Effector memory CD8-positive, alpha-beta T cell (primary cell): ENCODE results near the gene MYOM1.

Experiments
- ATAC-seq: fragments of 150-1000 bp; cut with Tn5 transposase; replicated peaks from 2 replicates; pipeline ENCODE4 v1.10.0; 2021; ENCODE audit warnings: mild to moderate bottlenecking, moderate library complexity
- DNase-seq, 3 experiments: peaks; one replicate each; pipeline ENCODE4 v3.0.0; 2021
- H3K27ac Mint-ChIP-seq, 2 donors: one replicate each; pipeline ENCODE4 v1.8.0; 2022; ENCODE audit warnings: mild to moderate bottlenecking in 2 of 2, mixed read lengths in 2 of 2, moderate library complexity in 2 of 2
- H3K27me3 Mint-ChIP-seq, 2 donors: one replicate each; pipeline ENCODE4 v1.8.0; 2022; ENCODE audit warnings: mixed read lengths in 2 of 2
- H3K36me3 Mint-ChIP-seq: one replicate; pipeline ENCODE4 v1.8.0; 2022; ENCODE audit warnings: mild to moderate bottlenecking, moderate library complexity, mixed read lengths; ENCODE audit not compliant: insufficient read depth
- H3K4me1 Mint-ChIP-seq, 2 donors: one replicate each; pipeline ENCODE4 v1.8.0; 2022; ENCODE audit warnings: low read depth in 2 of 2, mixed read lengths in 2 of 2
- H3K4me3 Mint-ChIP-seq, 2 donors: one replicate each; pipeline ENCODE4 v1.8.0; 2022; ENCODE audit warnings: mild to moderate bottlenecking in 2 of 2, mixed read lengths in 2 of 2, moderate library complexity in 2 of 2
- H3K9me3 Mint-ChIP-seq, 2 donors: one replicate each; pipeline ENCODE4 v1.8.0; 2022; ENCODE audit warnings: mixed read lengths in 2 of 2

MYOM1 gene

GRCh38 chr18:3256693-3257626, 37.2 kb upstream of the MYOM1 start:
- ATAC-seq, result no peak
- peaks cover 68% of the 10 kb centered on the region for H3K36me3 Mint-ChIP-seq
- DNase-seq, result no peak
- no peaks in the 10 kb centered on the region for H3K27me3 Mint-ChIP-seq
- H3K4me3 Mint-ChIP-seq, result peak overlapping the region in 1 of 2 donors; percentile 25
- H3K27ac Mint-ChIP-seq, result peak overlapping the region; percentile 77 to 83
- no peaks in the 10 kb centered on the region for H3K9me3 Mint-ChIP-seq
- peaks cover 46 to 74% of the 10 kb centered on the region in 2 donors for H3K4me1 Mint-ChIP-seq

GRCh38 chr18:3255611-3256165, 35.9 kb upstream of the MYOM1 start:
- Mint-ChIP-seq H3K9me3 (no peaks in the 10 kb centered on the region), H3K4me3 (peak overlapping the region in 1 of 2 donors; percentile 12), H3K36me3 (peaks cover 58% of the 10 kb centered on the region), H3K4me1 (peaks cover 49 to 78% of the 10 kb centered on the region in 2 donors), H3K27ac (peak overlapping the region; percentile 77 to 78), H3K27me3 (no peaks in the 10 kb centered on the region)
- ATAC-seq (no peak), DNase-seq (no peak)

GRCh38 chr18:3254725-3255124, 35.0 kb upstream of the MYOM1 start:
- DNase-seq (no peak), ATAC-seq (no peak)
- Mint-ChIP-seq H3K4me1 (peaks cover 47 to 79% of the 10 kb centered on the region in 2 donors), H3K4me3 (peak overlapping the region in 1 of 2 donors; percentile 17), H3K36me3 (peaks cover 67% of the 10 kb centered on the region), H3K27me3 (no peaks in the 10 kb centered on the region), H3K27ac (peak overlapping the region; percentile 78 to 86), H3K9me3 (no peaks in the 10 kb centered on the region)

GRCh38 chr18:3252843-3253242, 33.1 kb upstream of the MYOM1 start:
- Mint-ChIP-seq H3K4me1 (peaks cover 41 to 73% of the 10 kb centered on the region in 2 donors), H3K4me3 (peak overlapping the region; percentile 57 to 78), H3K36me3 (peaks cover 74% of the 10 kb centered on the region), H3K27ac (peak overlapping the region; percentile 77 to 86), H3K9me3 (no peaks in the 10 kb centered on the region), H3K27me3 (no peaks in the 10 kb centered on the region)
- no peak for DNase-seq
- no peak for ATAC-seq

GRCh38 chr18:3251963-3252277, 32.2 kb upstream of the MYOM1 start:
- DNase-seq, result no peak
- H3K4me3 Mint-ChIP-seq, result peak overlapping the region; percentile 63 to 78
- peak overlapping the region; percentile 26 to 86 for H3K27ac Mint-ChIP-seq
- no peak for ATAC-seq
- H3K36me3 Mint-ChIP-seq, result peaks cover 74% of the 10 kb centered on the region
- no peaks in the 10 kb centered on the region for H3K9me3 Mint-ChIP-seq
- no peaks in the 10 kb centered on the region for H3K27me3 Mint-ChIP-seq
- H3K4me1 Mint-ChIP-seq, result peaks cover 43 to 66% of the 10 kb centered on the region in 2 donors

- DNase-seq (no peak), ATAC-seq (no peak)
- H3K9me3 Mint-ChIP-seq, result no peaks in the 10 kb centered on the region
- peaks cover 43 to 62% of the 10 kb centered on the region in 2 donors for H3K4me1 Mint-ChIP-seq
- no peaks in the 10 kb centered on the region for H3K27me3 Mint-ChIP-seq
- peaks cover 70% of the 10 kb centered on the region for H3K36me3 Mint-ChIP-seq
- H3K4me3 Mint-ChIP-seq, result peak overlapping the region; percentile 63 to 78
- H3K27ac Mint-ChIP-seq, result peak overlapping the region; percentile 26 to 86
Observed at GRCh38 chr18:3251249-3251962, 31.6 kb upstream of the MYOM1 start.

- peaks cover 46 to 63% of the 10 kb centered on the region in 2 donors for H3K4me1 Mint-ChIP-seq
- H3K36me3 Mint-ChIP-seq, result peaks cover 66% of the 10 kb centered on the region
- peak overlapping the region; percentile 96 to 97 for H3K27ac Mint-ChIP-seq
- H3K27me3 Mint-ChIP-seq, result no peaks in the 10 kb centered on the region
- no peaks in the 10 kb centered on the region for H3K9me3 Mint-ChIP-seq
- ATAC-seq (no peak), DNase-seq (no peak)
- peak overlapping the region; percentile 78 to 89 for H3K4me3 Mint-ChIP-seq
Observed at GRCh38 chr18:3250237-3251107, 30.7 kb upstream of the MYOM1 start.

GRCh38 chr18:3248658-3249359, 29.0 kb upstream of the MYOM1 start:
- peak overlapping the region; percentile 96 to 97 for H3K27ac Mint-ChIP-seq
- H3K27me3 Mint-ChIP-seq, result no peaks in the 10 kb centered on the region
- peaks cover 43 to 60% of the 10 kb centered on the region in 2 donors for H3K4me1 Mint-ChIP-seq
- H3K9me3 Mint-ChIP-seq, result no peaks in the 10 kb centered on the region
- H3K4me3 Mint-ChIP-seq, result peak overlapping the region; percentile 78 to 89
- ATAC-seq (peak; percentile 18), DNase-seq (peak in 2 of 3 experiments; percentile 9 to 19)
- H3K36me3 Mint-ChIP-seq, result peaks cover 50% of the 10 kb centered on the region

- Mint-ChIP-seq H3K4me3 (peak overlapping the region; percentile 78 to 89), H3K9me3 (no peaks in the 10 kb centered on the region), H3K27me3 (no peaks in the 10 kb centered on the region), H3K4me1 (peaks cover 36 to 53% of the 10 kb centered on the region in 2 donors), H3K36me3 (peaks cover 43% of the 10 kb centered on the region), H3K27ac (peak overlapping the region; percentile 96 to 97)
- DNase-seq, result no peak
- ATAC-seq, result no peak
Observed at GRCh38 chr18:3248062-3248657, 28.4 kb upstream of the MYOM1 start.

- H3K4me3 Mint-ChIP-seq, result peak within 1 kb of the TSS; percentile 78 to 89
- ATAC-seq (peak; percentile 79), DNase-seq (peak; percentile 84 to 86 (median 85))
- no peaks in the 10 kb centered on the region for H3K27me3 Mint-ChIP-seq
- peak within 1 kb of the TSS; percentile 96 to 97 for H3K27ac Mint-ChIP-seq
- H3K36me3 Mint-ChIP-seq, result peaks cover 42% of the 10 kb centered on the region
- H3K4me1 Mint-ChIP-seq, result peaks cover 33 to 46% of the 10 kb centered on the region in 2 donors
- H3K9me3 Mint-ChIP-seq, result no peaks in the 10 kb centered on the region
Observed at GRCh38 chr18:3247240-3248061, 27.7 kb upstream of the MYOM1 start, which contains the start of gene MYL12A. TSS of gene MYL12A (plus strand) at chr18:3247801. CDS start at chr18:3253248, 5,447 bp downstream.

GRCh38 chr18:3246635-3247239, 27.0 kb upstream of the MYOM1 start:
- Mint-ChIP-seq H3K27ac (peak overlapping the region; percentile 96 to 97), H3K9me3 (no peaks in the 10 kb centered on the region), H3K27me3 (no peaks in the 10 kb centered on the region), H3K4me1 (peaks cover 29 to 41% of the 10 kb centered on the region in 2 donors), H3K36me3 (peaks cover 42% of the 10 kb centered on the region), H3K4me3 (peak overlapping the region; percentile 78 to 89)
- ATAC-seq (no peak), DNase-seq (no peak)
